SKM-1 treated with dmso at 0.1 percent for 144 hours (cell line): ENCODE results near the gene KIF26B.
"Not testable (repeated sequence)": the region's sequence is repeated elsewhere in the genome, so short reads cannot be mapped to it uniquely, and the experiment has no call there.

Experiments
- DNase-seq: peaks from one replicate; lab custom pipeline; 2025; ENCODE audit not compliant: unreplicated experiment; lab: John Stamatoyannopoulos, UW

KIF26B gene

GRCh38 chr1:245710961-245711903 is 556.4 kb downstream of the KIF26B start:
- DNase-seq: no peak

- DNase-seq: not testable (repeated sequence)
Measured at GRCh38 chr1:245714027-245714426, 559.2 kb downstream of the KIF26B start.

- DNase-seq: no peak
Measured at GRCh38 chr1:245715291-245715701, 560.5 kb downstream of the KIF26B start.

GRCh38 chr1:245715970-245716369 is 561.2 kb downstream of the KIF26B start:
- no peak for DNase-seq

GRCh38 chr1:245716561-245716960 is 561.8 kb downstream of the KIF26B start:
- no peak for DNase-seq

GRCh38 chr1:245717611-245718010 is 562.8 kb downstream of the KIF26B start:
- DNase-seq: no peak

GRCh38 chr1:245718123-245718522 is 563.3 kb downstream of the KIF26B start:
- DNase-seq: no peak

- DNase-seq: no peak
Measured at GRCh38 chr1:245718951-245719350, 564.2 kb downstream of the KIF26B start.

GRCh38 chr1:245721488-245721887 is 566.7 kb downstream of the KIF26B start:
- DNase-seq: no peak

GRCh38 chr1:245728035-245728434 is 573.2 kb downstream of the KIF26B start:
- DNase-seq: not testable (repeated sequence)

- no peak for DNase-seq
Measured at GRCh38 chr1:245730801-245731200, 576.0 kb downstream of the KIF26B start.

- not testable (repeated sequence) for DNase-seq
Measured at GRCh38 chr1:245740336-245740735, 585.6 kb downstream of the KIF26B start.

- DNase-seq: no peak
Measured at GRCh38 chr1:245742896-245743295, 588.1 kb downstream of the KIF26B start.

GRCh38 chr1:245748240-245748639 is 593.5 kb downstream of the KIF26B start:
- DNase-seq: no peak

- no peak for DNase-seq
Measured at GRCh38 chr1:245748646-245749045, 593.9 kb downstream of the KIF26B start.

- DNase-seq: no peak
Measured at GRCh38 chr1:245749053-245749452, 594.3 kb downstream of the KIF26B start.

- DNase-seq: no peak
Measured at GRCh38 chr1:245750261-245750660, 595.5 kb downstream of the KIF26B start.

- no peak for DNase-seq
Measured at GRCh38 chr1:245751116-245751515, 596.3 kb downstream of the KIF26B start.

- no peak for DNase-seq
Measured at GRCh38 chr1:245751726-245752470, 597.1 kb downstream of the KIF26B start.

GRCh38 chr1:245752561-245752960 is 597.8 kb downstream of the KIF26B start:
- DNase-seq: no peak

- DNase-seq: no peak
Measured at GRCh38 chr1:245753807-245754206, 599.0 kb downstream of the KIF26B start.

- peak; percentile 12 for DNase-seq
Measured at GRCh38 chr1:245754463-245754961, 599.7 kb downstream of the KIF26B start.
